ENCODE data around the gene BLTP3A.

BLTP3A gene

GRCh38 chr6:34819571-34820480 lies 27.9 kb downstream of the BLTP3A start:
- TF ChIP-seq CTCF (IDR thresholded peaks at IDR 0.05; ENCODE audit: insufficient read depth, low read depth, low read length, missing control alignments): no peak
- no peak for DNase-seq (ENCODE audit: low read depth)

GRCh38 chr6:34829137-34829536 lies 37.3 kb downstream of the BLTP3A start:
- TF ChIP-seq CTCF (IDR thresholded peaks at IDR 0.05; ENCODE audit: insufficient read depth, low read depth, low read length, missing control alignments): no peak
- DNase-seq (ENCODE audit: low read depth): no peak

More at GRCh38 chr6:34819571-34820480, 27.9 kb downstream of the BLTP3A start:
- H3K4me3 ChIP-seq (ENCODE audit: low read depth, low read length): no peak overlapping the region

GRCh38 chr6:34832942-34833341 lies 41.1 kb downstream of the BLTP3A start:
- H3K4me3 ChIP-seq (ENCODE audit: low read depth, low read length): no peak overlapping the region
- no peak for DNase-seq (ENCODE audit: low read depth)
- TF ChIP-seq CTCF (IDR thresholded peaks at IDR 0.05; ENCODE audit: insufficient read depth, low read depth, low read length, missing control alignments): no peak

More at GRCh38 chr6:34829137-34829536, 37.3 kb downstream of the BLTP3A start:
- no peak overlapping the region for H3K4me3 ChIP-seq (ENCODE audit: low read depth, low read length)

- no peak overlapping the region for H3K4me3 ChIP-seq (ENCODE audit: low read depth, low read length)
- TF ChIP-seq CTCF (IDR thresholded peaks at IDR 0.05; ENCODE audit: insufficient read depth, low read depth, low read length, missing control alignments): no peak
- no peak for DNase-seq (ENCODE audit: low read depth)
Observed at GRCh38 chr6:34834789-34835518, 43.1 kb downstream of the BLTP3A start.

GRCh38 chr6:34836008-34836407 lies 44.1 kb downstream of the BLTP3A start:
- DNase-seq (ENCODE audit: low read depth): no peak
- no peak overlapping the region for H3K4me3 ChIP-seq (ENCODE audit: low read depth, low read length)
- no peak for TF ChIP-seq CTCF (IDR thresholded peaks at IDR 0.05; ENCODE audit: insufficient read depth, low read depth, low read length, missing control alignments)

GRCh38 chr6:34836451-34836850 lies 44.6 kb downstream of the BLTP3A start:
- no peak for DNase-seq (ENCODE audit: low read depth)
- H3K4me3 ChIP-seq (ENCODE audit: low read depth, low read length): no peak overlapping the region
- no peak for TF ChIP-seq CTCF (IDR thresholded peaks at IDR 0.05; ENCODE audit: insufficient read depth, low read depth, low read length, missing control alignments)
